Measurements from ENCODE around the gene DCTN5. TPM values are rescaled to one million over a fixed set of nuclear protein-coding genes. Genes with fewer than 3 reads are reported as not detected.
A peak's percentile ranks its signal among the peaks of the same experiment; 100 is the strongest.

Gene DCTN5
- total RNA-seq, 2 donors from 2014 or later: 95.0 to 107 TPM

DNA sequence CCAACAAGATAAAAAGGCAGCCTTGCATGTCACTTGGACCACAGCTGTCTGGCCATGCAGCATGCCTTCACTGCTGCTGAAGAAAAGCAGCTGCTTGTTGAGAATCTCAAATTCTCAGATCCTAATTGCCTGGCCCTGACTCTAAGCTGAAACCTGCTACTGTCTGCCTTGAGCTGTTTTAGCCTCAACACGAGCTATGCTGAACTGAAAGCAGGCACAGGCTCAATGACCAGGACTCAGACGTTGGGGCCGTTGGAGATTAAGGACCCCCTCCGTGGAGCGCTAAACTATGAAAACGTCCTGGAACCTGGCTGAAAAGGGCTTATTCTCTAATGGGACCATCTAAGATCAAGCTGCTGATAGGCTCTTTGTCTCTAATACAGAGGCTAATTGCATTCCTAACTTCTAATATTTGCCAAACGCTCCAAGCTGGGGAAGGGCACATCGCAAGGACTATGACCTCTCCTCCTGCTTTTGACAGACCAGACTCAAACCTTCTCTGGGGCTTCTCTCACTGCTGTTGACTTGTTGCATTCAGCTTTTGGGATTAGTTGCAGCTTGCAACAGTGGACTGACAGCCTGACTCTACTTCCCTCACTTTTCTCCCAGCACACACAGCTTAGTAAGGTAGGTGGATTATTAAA is 32.8 kb downstream of the DCTN5 start:
- Mint-ChIP-seq H3K27ac (no peak overlapping the region), H3K4me1 (ENCODE audit: low read depth in 2 of 2) (peaks cover 25 to 29% of the 10 kb centered on the region in 2 donors)
- ATAC-seq: no peak

GRCh38 chr16:23676924-23677480 is 35.7 kb downstream of the DCTN5 start:
- H3K4me3 Mint-ChIP-seq: peak overlapping the region; percentile 91
- ATAC-seq (no peak), DNase-seq (ENCODE audit: low spot score) (no peak)
- H3K9me3 Mint-ChIP-seq: no peaks in the 10 kb centered on the region
- no peak overlapping the region for H3K27ac Mint-ChIP-seq
- no peaks in the 10 kb centered on the region for H3K27me3 Mint-ChIP-seq
- H3K36me3 Mint-ChIP-seq: peaks cover 7% of the 10 kb centered on the region
- H3K4me1 Mint-ChIP-seq (ENCODE audit: low read depth in 2 of 2): peaks cover 18 to 20% of the 10 kb centered on the region in 2 donors

More for the DNA sequence above, 32.8 kb downstream of the DCTN5 start:
- Mint-ChIP-seq H3K4me3 (no peak overlapping the region), H3K27me3 (no peaks in the 10 kb centered on the region), H3K36me3 (no peaks in the 10 kb centered on the region), H3K9me3 (no peaks in the 10 kb centered on the region)
- DNase-seq (ENCODE audit: low spot score): no peak

DNA sequence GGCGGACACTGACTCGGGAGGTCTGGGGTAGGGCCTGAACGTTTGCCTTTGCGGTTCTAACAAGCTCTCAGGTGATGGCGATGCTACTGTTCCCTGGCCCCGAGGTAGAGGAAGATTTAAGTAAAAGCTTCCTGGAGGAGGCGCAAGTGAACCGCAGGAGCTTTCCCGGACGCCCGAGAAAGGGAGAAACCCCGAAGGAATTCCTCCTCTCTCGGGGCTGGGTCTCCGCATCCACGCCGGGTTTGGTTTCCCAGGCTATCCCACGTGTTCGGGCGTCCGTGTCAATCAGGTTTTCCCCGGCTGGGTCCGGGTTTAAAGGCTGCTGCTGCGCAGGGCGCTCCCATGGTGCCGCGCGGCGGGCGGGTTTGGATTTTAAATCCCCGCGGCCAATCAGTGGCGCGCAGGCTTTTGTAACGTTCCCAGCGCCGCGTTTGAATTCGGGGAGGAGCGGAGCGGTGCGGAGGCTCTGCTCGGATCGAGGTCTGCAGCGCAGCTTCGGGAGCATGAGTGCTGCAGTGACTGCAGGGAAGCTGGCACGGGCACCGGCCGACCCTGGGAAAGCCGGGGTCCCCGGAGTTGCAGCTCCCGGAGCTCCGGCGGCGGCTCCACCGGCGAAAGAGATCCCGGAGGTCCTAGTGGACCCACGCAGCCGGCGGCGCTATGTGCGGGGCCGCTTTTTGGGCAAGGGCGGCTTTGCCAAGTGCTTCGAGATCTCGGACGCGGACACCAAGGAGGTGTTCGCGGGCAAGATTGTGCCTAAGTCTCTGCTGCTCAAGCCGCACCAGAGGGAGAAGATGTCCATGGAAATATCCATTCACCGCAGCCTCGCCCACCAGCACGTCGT is 37.4 kb downstream of the DCTN5 start, which contains the start of gene PLK1:
PLK1 (plus strand) TSS at position 460 of the 844 bp plus-strand sequence; CDS start at position 504, 44 bp downstream.
- Mint-ChIP-seq H3K9me3 (no peaks in the 10 kb centered on the region), H3K4me3 (peak within 1 kb of the TSS; percentile 91), H3K4me1 (ENCODE audit: low read depth in 2 of 2) (peaks cover 18 to 20% of the 10 kb centered on the region in 2 donors), H3K27me3 (no peaks in the 10 kb centered on the region), H3K27ac (peak within 1 kb of the TSS; percentile 54 to 84), H3K36me3 (peaks cover 11% of the 10 kb centered on the region)
- ATAC-seq (peak; percentile 94 to 96), DNase-seq (ENCODE audit: low spot score) (peak; percentile 83)

DNA sequence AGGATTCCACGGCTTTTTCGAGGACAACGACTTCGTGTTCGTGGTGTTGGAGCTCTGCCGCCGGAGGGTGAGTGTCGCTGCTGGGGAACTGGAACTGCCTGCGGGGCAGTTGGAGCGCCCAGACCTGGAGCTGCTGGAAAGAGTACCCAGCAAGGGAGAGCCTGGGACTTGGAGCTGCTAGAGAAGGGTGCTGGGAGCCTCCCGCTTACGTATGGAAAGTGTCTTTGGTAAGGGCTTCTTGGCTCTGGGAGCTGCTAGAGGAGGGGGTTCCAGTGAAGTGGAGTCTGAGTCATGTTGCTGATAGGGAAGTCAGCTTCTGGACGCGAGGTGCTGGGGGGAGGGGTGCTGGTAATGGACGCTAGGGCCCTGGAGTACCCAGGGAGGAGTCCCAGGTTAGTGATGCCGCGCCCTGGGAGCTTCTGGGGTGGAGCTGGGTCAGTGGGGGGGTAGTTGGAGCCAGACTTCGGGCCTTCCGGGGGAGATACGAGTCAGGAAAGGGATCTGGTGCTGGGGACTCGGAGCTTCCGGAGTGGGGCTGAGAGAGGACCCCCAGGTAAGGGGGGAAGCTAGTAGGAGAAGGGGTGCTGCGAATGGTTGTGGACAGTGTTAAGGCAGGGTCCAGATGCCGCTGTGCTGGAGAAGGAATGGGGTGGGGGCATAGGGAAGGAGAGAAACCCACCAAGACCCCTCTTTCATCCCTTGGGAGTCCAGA is 38.2 kb downstream of the DCTN5 start:
- peaks cover 18 to 20% of the 10 kb centered on the region in 2 donors for H3K4me1 Mint-ChIP-seq (ENCODE audit: low read depth in 2 of 2)
- no peak for DNase-seq (ENCODE audit: low spot score)
- ATAC-seq: no peak
- no peaks in the 10 kb centered on the region for H3K9me3 Mint-ChIP-seq
- peaks cover 11% of the 10 kb centered on the region for H3K36me3 Mint-ChIP-seq
- no peaks in the 10 kb centered on the region for H3K27me3 Mint-ChIP-seq
- peak overlapping the region; percentile 91 for H3K4me3 Mint-ChIP-seq
- H3K27ac Mint-ChIP-seq: peak overlapping the region; percentile 54 to 84

- ATAC-seq (no peak), DNase-seq (ENCODE audit: low spot score) (no peak)
- Mint-ChIP-seq H3K9me3 (no peaks in the 10 kb centered on the region), H3K4me1 (ENCODE audit: low read depth in 2 of 2) (peaks cover 18 to 20% of the 10 kb centered on the region in 2 donors), H3K4me3 (peak overlapping the region; percentile 91), H3K27ac (peak overlapping the region in 1 of 2 donors; percentile 84), H3K36me3 (peaks cover 11% of the 10 kb centered on the region), H3K27me3 (no peaks in the 10 kb centered on the region)
Observed at GRCh38 chr16:23679986-23680336, 38.7 kb downstream of the DCTN5 start.

DNA sequence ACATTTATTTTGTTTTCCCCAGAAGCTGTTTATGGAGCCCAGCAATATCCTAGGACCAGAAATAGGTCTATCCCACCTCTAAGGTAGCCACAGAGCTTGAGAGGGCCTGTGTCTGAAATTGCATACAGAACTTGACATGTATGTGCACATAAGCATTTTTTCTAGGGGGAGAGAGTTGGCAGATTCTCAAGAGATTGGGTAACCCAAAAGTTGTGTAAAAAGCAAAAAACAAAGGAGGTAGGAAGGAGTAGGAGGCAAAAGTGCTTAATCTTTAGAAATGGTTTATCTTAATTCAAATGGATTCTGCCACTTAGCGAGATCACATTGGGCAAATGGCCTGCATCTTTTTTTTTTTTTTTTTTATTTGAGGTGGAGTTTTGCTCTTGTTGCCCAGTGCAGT is 40.9 kb downstream of the DCTN5 start:
- no peak for ATAC-seq
- H3K4me1 Mint-ChIP-seq (ENCODE audit: low read depth in 2 of 2): peaks cover 14 to 20% of the 10 kb centered on the region in 2 donors
- no peak overlapping the region for H3K27ac Mint-ChIP-seq
- H3K27me3 Mint-ChIP-seq: no peaks in the 10 kb centered on the region
- H3K36me3 Mint-ChIP-seq: peaks cover 13% of the 10 kb centered on the region
- DNase-seq (ENCODE audit: low spot score): no peak
- H3K9me3 Mint-ChIP-seq: no peaks in the 10 kb centered on the region
- H3K4me3 Mint-ChIP-seq: no peak overlapping the region

DNA sequence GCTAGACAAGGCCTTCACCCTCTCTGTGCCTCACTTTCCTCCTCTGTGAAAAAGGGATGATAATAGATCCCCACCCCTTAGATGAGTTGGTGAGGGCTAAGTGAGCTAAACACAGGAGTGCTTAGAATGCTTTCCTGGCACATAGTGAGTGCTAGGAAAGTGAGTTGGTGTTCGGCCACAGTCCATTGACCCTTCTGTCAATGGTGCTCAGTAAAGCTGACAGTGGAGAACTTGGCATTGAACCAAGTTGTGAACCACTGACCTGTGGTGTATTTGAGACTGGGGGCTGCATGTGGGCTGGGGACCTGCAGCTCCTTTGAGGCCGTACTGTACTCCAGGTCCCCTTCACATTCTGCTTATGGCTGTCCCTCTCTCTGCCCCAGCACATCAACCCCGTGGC is 42.2 kb downstream of the DCTN5 start:
- ATAC-seq (no peak), DNase-seq (ENCODE audit: low spot score) (no peak)
- no peak overlapping the region for H3K27ac Mint-ChIP-seq
- peaks cover 8 to 14% of the 10 kb centered on the region in 2 donors for H3K4me1 Mint-ChIP-seq (ENCODE audit: low read depth in 2 of 2)
- no peak overlapping the region for H3K4me3 Mint-ChIP-seq
- peaks cover 22% of the 10 kb centered on the region for H3K36me3 Mint-ChIP-seq
- H3K9me3 Mint-ChIP-seq: no peaks in the 10 kb centered on the region
- no peaks in the 10 kb centered on the region for H3K27me3 Mint-ChIP-seq

DNA sequence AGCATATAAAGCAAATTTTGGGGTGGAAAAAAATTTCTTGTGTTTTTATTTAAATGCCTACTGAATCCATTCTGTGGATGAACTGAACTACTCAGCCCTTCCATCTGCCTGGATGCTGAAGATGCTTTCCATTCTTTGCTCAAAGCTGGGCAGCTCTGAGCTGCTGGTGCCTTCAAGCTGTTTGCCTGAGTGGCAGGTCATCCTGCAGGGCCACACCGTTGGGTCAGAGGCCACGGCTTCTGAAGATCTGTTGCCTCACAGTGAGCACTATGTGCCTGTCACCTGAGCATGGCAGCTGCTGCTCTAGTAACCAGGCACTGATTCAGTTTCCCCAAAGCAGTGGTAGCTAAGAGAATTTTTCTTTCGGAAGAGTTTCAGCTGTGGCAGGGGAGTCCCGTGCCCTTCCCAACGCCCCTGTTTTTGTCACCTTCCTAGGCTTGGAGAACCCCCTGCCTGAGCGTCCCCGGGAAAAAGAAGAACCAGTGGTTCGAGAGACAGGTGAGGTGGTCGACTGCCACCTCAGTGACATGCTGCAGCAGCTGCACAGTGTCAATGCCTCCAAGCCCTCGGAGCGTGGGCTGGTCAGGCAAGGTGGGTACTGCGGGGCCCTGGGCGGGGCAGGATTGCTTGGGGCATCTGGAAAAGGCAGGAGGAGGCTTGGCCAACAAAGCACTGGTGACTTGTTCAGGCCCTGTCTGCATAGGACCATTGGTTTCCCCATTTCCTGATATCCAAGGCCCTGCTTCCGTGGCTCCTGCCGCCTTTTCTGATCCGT is 46.0 kb downstream of the DCTN5 start:
- Mint-ChIP-seq H3K4me1 (ENCODE audit: low read depth in 2 of 2) (no peaks in the 10 kb centered on the region), H3K36me3 (peaks cover 13% of the 10 kb centered on the region)

GRCh38 chr16:23689442-23690187 is 48.3 kb downstream of the DCTN5 start:
- Mint-ChIP-seq H3K27me3 (no peaks in the 10 kb centered on the region), H3K4me3 (no peak overlapping the region), H3K27ac (no peak overlapping the region), H3K4me1 (ENCODE audit: low read depth in 2 of 2) (peaks cover 0 to 3% of the 10 kb centered on the region in 2 donors), H3K36me3 (peaks cover 11% of the 10 kb centered on the region), H3K9me3 (no peaks in the 10 kb centered on the region)
- DNase-seq (ENCODE audit: low spot score) (no peak), ATAC-seq (no peak)

More for the DNA sequence above, 46.0 kb downstream of the DCTN5 start:
- Mint-ChIP-seq H3K9me3 (no peaks in the 10 kb centered on the region), H3K27me3 (no peaks in the 10 kb centered on the region), H3K4me3 (no peak overlapping the region), H3K27ac (no peak overlapping the region)
- no peak for DNase-seq (ENCODE audit: low spot score)
- no peak for ATAC-seq

DNA sequence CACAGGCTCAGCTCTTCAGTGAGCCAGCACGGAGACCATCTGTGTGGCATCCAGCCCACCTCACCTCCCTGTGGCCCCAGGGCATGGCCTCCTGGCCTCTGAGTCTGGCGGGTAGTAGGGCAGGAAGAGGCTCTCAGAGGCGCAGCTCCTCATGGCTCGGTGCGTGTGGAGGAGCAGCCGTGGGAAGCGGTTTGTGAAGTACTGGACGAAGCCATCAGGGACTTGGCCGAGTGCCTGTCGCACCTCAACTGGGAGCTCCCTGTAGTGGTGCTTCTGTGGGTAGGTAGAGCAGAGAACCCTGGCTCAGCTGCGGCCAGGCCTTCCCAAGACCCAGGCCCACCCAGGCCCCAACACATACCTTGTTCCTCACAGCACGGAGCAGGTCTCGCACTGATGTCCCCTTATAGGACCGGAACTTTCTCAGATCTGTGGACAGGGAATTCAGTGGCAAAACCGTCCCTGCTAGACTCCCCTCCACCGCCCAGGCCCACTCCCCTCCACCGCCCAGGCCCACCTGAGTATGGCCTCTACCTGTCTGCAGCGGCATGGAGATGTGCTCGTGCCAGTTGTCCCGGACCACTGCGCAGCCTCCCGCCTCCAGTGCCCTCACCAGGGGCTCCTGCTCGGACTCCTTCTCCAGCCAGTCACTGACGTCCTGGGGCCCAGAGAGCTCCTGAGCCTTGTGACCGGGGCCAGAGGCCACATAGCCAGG is 49.7 kb downstream of the DCTN5 start:
- Mint-ChIP-seq H3K9me3 (no peaks in the 10 kb centered on the region), H3K36me3 (peaks cover 11% of the 10 kb centered on the region)
- no peak for DNase-seq (ENCODE audit: low spot score)

DNA sequence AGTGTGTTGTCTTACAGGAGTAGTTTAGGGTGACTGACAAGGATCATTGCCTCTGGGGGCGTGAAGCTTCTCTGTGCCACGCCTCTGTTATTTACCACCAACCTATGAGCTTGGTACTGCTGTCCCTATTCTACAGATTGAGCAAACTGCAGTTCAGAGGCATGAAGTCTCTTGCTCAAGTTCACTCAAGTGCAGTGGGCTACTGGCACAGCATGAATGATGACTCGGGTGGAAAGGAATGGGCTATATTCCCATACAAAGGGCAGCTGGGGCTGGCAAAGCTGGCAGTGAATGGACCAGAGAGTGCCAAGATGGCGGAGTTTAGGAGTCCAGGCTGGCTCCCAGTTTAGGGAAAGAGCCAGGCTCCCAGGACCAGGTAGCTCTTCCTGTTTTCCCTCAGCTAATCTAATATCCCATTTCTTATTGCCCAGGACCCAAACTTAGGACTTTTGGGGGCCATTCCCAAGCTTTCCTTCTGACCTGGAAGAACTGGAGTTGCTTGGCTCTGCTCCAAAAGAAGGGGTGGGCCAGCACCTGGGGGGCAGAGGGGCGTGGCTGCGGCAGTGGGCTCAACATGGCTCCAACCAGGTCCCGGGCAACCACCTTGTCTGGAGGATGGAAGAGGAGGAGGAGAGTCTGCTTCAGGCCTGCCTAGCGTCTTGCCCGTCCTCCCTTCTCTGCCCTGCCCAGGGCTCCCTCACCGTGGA is 50.4 kb downstream of the DCTN5 start:
- H3K27ac Mint-ChIP-seq: no peak overlapping the region
- peaks cover 11% of the 10 kb centered on the region for H3K36me3 Mint-ChIP-seq
- DNase-seq (ENCODE audit: low spot score): no peak
- H3K27me3 Mint-ChIP-seq: no peaks in the 10 kb centered on the region
- no peak for ATAC-seq
- H3K4me3 Mint-ChIP-seq: no peak overlapping the region
- peaks cover 0 to 6% of the 10 kb centered on the region in 2 donors for H3K4me1 Mint-ChIP-seq (ENCODE audit: low read depth in 2 of 2)
- no peaks in the 10 kb centered on the region for H3K9me3 Mint-ChIP-seq

More for the DNA sequence above, 49.7 kb downstream of the DCTN5 start:
- ATAC-seq: no peak
- H3K4me3 Mint-ChIP-seq: no peak overlapping the region
- H3K27me3 Mint-ChIP-seq: no peaks in the 10 kb centered on the region
- H3K4me1 Mint-ChIP-seq (ENCODE audit: low read depth in 2 of 2): peaks cover 0 to 6% of the 10 kb centered on the region in 2 donors
- H3K27ac Mint-ChIP-seq: no peak overlapping the region
